Stomach (tissue), 4 donors: ENCODE measurements around the gene APEH.
"Not testable (repeated sequence)": the region's sequence is repeated elsewhere in the genome, so short reads cannot be mapped to it uniquely, and the experiment has no call there.

Source experiments
- EP300 ChIP-seq: sonication (generic); formaldehyde crosslinking; IDR thresholded peaks from one replicate; pipeline ENCODE4 v1.6.1; 2017; ENCODE audit warnings: antibody characterized with exemption
- POLR2A ChIP-seq, 4 donors: fragments of 450-650 bp; IDR thresholded peaks; one replicate each; pipeline ENCODE4 v1.6.1; 2016; ENCODE audit warnings: antibody characterized with exemption in 4 of 4, control low read depth in 2 of 4, mild to moderate bottlenecking in 1 of 4, moderate library complexity in 1 of 4
- POLR2AphosphoS5 ChIP-seq, 3 donors: sonication (generic); formaldehyde crosslinking; IDR thresholded peaks; one replicate each; pipeline ENCODE4 v1.6.1; 2016; ENCODE audit warnings: antibody characterized with exemption in 3 of 3
- TF ChIP-seq, protein P1 (sequence below), 7 experiments: fragments of 450-650 bp in 4 of 7; fragments of 200-600 bp in 3 of 7; sonication (generic) in 3 of 7; IDR thresholded peaks; one replicate each; pipeline ENCODE4 v1.5.1; 2016 to 2019; ENCODE audit warnings: antibody characterized with exemption in 7 of 7, control low read depth in 2 of 7, mild to moderate bottlenecking in 1 of 7

DNA sequence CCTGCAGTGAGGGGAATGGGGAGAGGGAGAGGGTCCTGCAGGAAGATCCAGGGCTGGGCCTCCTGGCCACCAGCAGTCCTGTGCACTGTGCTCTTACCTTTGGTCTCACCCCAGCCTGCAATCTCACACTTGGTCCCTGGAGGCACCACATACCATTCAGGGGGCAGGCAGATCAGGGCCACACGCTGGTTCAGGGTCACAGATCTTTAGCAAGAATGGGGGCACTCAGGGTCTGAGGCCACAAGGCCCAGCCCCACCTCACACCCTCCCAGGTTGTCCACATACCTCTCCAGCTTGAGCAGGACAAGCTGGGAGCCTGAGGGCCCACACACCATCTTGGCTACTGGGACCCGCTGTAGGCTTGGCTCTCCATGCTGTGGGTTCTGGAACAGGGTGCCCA is 10.3 kb downstream of the APEH start:
- TF ChIP-seq POLR2AphosphoS5 (IDR thresholded peaks at IDR 0.05); POLR2A (IDR thresholded peaks at IDR 0.05); EP300: not testable (repeated sequence)
- TF ChIP-seq, protein P1, sequence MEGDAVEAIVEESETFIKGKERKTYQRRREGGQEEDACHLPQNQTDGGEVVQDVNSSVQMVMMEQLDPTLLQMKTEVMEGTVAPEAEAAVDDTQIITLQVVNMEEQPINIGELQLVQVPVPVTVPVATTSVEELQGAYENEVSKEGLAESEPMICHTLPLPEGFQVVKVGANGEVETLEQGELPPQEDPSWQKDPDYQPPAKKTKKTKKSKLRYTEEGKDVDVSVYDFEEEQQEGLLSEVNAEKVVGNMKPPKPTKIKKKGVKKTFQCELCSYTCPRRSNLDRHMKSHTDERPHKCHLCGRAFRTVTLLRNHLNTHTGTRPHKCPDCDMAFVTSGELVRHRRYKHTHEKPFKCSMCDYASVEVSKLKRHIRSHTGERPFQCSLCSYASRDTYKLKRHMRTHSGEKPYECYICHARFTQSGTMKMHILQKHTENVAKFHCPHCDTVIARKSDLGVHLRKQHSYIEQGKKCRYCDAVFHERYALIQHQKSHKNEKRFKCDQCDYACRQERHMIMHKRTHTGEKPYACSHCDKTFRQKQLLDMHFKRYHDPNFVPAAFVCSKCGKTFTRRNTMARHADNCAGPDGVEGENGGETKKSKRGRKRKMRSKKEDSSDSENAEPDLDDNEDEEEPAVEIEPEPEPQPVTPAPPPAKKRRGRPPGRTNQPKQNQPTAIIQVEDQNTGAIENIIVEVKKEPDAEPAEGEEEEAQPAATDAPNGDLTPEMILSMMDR (IDR thresholded peaks at IDR 0.05), result not testable (repeated sequence)
